SJCRH30 (cell line): ENCODE measurements around the gene SPINK1. TPM values are rescaled to one million over a fixed set of nuclear protein-coding genes. Genes with fewer than 3 reads are reported as not detected.
A peak's percentile ranks its signal among the peaks of the same experiment; 100 is the strongest.
"Not testable (repeated sequence)": the region's sequence is repeated elsewhere in the genome, so short reads cannot be mapped to it uniquely, and the experiment has no call there.

Experiments
- DNase-seq, 2 experiments: peaks; one replicate each; pipeline ENCODE4 v3.0.0-alpha.2; 2015 to 2020
- H3K27ac ChIP-seq: fragments of 250-450 bp; sonication (Bioruptor Pico); 2 replicates; pipeline ENCODE4 v1.5.1; 2020; ENCODE audit warnings: mild to moderate bottlenecking, moderate library complexity
- H3K27me3 ChIP-seq: fragments of 250-450 bp; sonication (Bioruptor Pico); 2 replicates; pipeline ENCODE4 v1.5.1; 2020; ENCODE audit warnings: mild to moderate bottlenecking, moderate library complexity
- H3K36me3 ChIP-seq: fragments of 250-450 bp; sonication (Bioruptor Pico); 2 replicates; pipeline ENCODE4 v1.5.1; 2020; ENCODE audit warnings: mild to moderate bottlenecking, moderate library complexity
- H3K4me1 ChIP-seq: fragments of 250-450 bp; sonication (Bioruptor Pico); 2 replicates; pipeline ENCODE4 v1.5.1; 2020; ENCODE audit warnings: mild to moderate bottlenecking, moderate library complexity
- H3K4me3 ChIP-seq: fragments of 250-450 bp; sonication (Bioruptor Pico); 2 replicates; pipeline ENCODE4 v1.5.1; 2020; ENCODE audit warnings: mild to moderate bottlenecking, moderate library complexity
- H3K9me3 ChIP-seq: fragments of 250-450 bp; sonication (Bioruptor Pico); replicated peaks from 2 replicates; pipeline ENCODE4 v1.5.1; 2020; ENCODE audit warnings: mild to moderate bottlenecking, moderate library complexity
- total RNA-seq: library from RNA; depleted of rRNA; stranded (reverse); fragments of >200 nt; shearing (Covaris generic); gene quantifications from 2 replicates; pipeline ENCODE4 v1.2.3, GENCODE V29; 2014; rRNA removed

Gene SPINK1
- total RNA-seq: not detected in 2 replicates

GRCh38 chr5:147831465-147831864 lies at the start of gene SPINK1:
SPINK1 (minus strand) TSS chr5:147831671; CDS start chr5:147831577, 94 bp downstream.
- H3K27me3 ChIP-seq: no peaks in the 10 kb centered on the region
- H3K27ac ChIP-seq: no peak within 1 kb of the TSS
- H3K4me3 ChIP-seq: no peak within 1 kb of the TSS
- H3K36me3 ChIP-seq: no peaks in the 10 kb centered on the region
- no peak for DNase-seq
- H3K9me3 ChIP-seq: no peaks in the 10 kb centered on the region
- 0 out of 2 replicates have a peak, but pooled peaks cover 2% of the 10 kb centered on the region for H3K4me1 ChIP-seq

GRCh38 chr5:147880487-147880886 lies 49.0 kb upstream of the SPINK1 start:
- Histone ChIP-seq H3K27me3 (peaks cover 6% of the 10 kb centered on the region; the same call in 1 of the 2 replicates), H3K27ac (no peak overlapping the region), H3K36me3 (no peaks in the 10 kb centered on the region)

GRCh38 chr5:147879784-147880183 lies 48.3 kb upstream of the SPINK1 start:
- H3K36me3 ChIP-seq: no peaks in the 10 kb centered on the region
- H3K27ac ChIP-seq: no peak overlapping the region
- H3K9me3 ChIP-seq: no peaks in the 10 kb centered on the region
- DNase-seq: no peak
- no peaks in the 10 kb centered on the region for H3K4me1 ChIP-seq
- H3K27me3 ChIP-seq: peaks cover 6% of the 10 kb centered on the region; the same call in 1 of the 2 replicates
- no peak overlapping the region for H3K4me3 ChIP-seq

More at GRCh38 chr5:147880487-147880886, 49.0 kb upstream of the SPINK1 start:
- no peak for DNase-seq
- Histone ChIP-seq H3K4me3 (no peak overlapping the region), H3K9me3 (no peaks in the 10 kb centered on the region), H3K4me1 (no peaks in the 10 kb centered on the region)

GRCh38 chr5:147878066-147878759 lies 46.7 kb upstream of the SPINK1 start, which contains the start of gene SCGB3A2:
SCGB3A2 (plus strand) TSS chr5:147878711; CDS start chr5:147878804, 93 bp downstream.
- no peaks in the 10 kb centered on the region for H3K9me3 ChIP-seq
- H3K27ac ChIP-seq: no peak within 1 kb of the TSS
- no peak within 1 kb of the TSS for H3K4me3 ChIP-seq
- H3K27me3 ChIP-seq: peaks cover 6% of the 10 kb centered on the region; the same call in 1 of the 2 replicates
- no peaks in the 10 kb centered on the region for H3K36me3 ChIP-seq
- no peak for DNase-seq
- H3K4me1 ChIP-seq: no peaks in the 10 kb centered on the region

- H3K4me3 ChIP-seq: no peak overlapping the region
- no peaks in the 10 kb centered on the region for H3K36me3 ChIP-seq
- no peak overlapping the region for H3K27ac ChIP-seq
- peaks cover 6% of the 10 kb centered on the region; the same call in 1 of the 2 replicates for H3K27me3 ChIP-seq
- no peaks in the 10 kb centered on the region for H3K9me3 ChIP-seq
- no peaks in the 10 kb centered on the region for H3K4me1 ChIP-seq
- no peak for DNase-seq
Measured at GRCh38 chr5:147876626-147877025, 45.2 kb upstream of the SPINK1 start.

GRCh38 chr5:147876141-147876540 lies 44.7 kb upstream of the SPINK1 start:
- peaks cover 6% of the 10 kb centered on the region; the same call in 1 of the 2 replicates for H3K27me3 ChIP-seq
- no peaks in the 10 kb centered on the region for H3K36me3 ChIP-seq
- H3K9me3 ChIP-seq: no peaks in the 10 kb centered on the region
- no peak overlapping the region for H3K27ac ChIP-seq
- no peak overlapping the region for H3K4me3 ChIP-seq
- DNase-seq: no peak
- H3K4me1 ChIP-seq: no peaks in the 10 kb centered on the region

GRCh38 chr5:147874910-147875367 lies 43.5 kb upstream of the SPINK1 start:
- Histone ChIP-seq H3K4me3 (no peak overlapping the region), H3K9me3 (no peaks in the 10 kb centered on the region), H3K4me1 (no peaks in the 10 kb centered on the region), H3K27me3 (peaks cover 6% of the 10 kb centered on the region; the same call in 1 of the 2 replicates), H3K27ac (no peak overlapping the region), H3K36me3 (no peaks in the 10 kb centered on the region)
- DNase-seq: no peak

- H3K9me3 ChIP-seq, DNase-seq, H3K27ac ChIP-seq, H3K27me3 ChIP-seq, H3K36me3 ChIP-seq, H3K4me3 ChIP-seq, H3K4me1 ChIP-seq: not testable (repeated sequence)
Measured at GRCh38 chr5:147874118-147874875, 42.8 kb upstream of the SPINK1 start.

GRCh38 chr5:147872744-147873435 lies 41.4 kb upstream of the SPINK1 start:
- DNase-seq, H3K36me3 ChIP-seq, H3K4me1 ChIP-seq: not testable (repeated sequence)

GRCh38 chr5:147871980-147872549 lies 40.6 kb upstream of the SPINK1 start:
- H3K4me1 ChIP-seq, H3K4me3 ChIP-seq, DNase-seq, H3K36me3 ChIP-seq, H3K9me3 ChIP-seq, H3K27me3 ChIP-seq, H3K27ac ChIP-seq: not testable (repeated sequence)

More at GRCh38 chr5:147872744-147873435, 41.4 kb upstream of the SPINK1 start:
- not testable (repeated sequence) for H3K4me3 ChIP-seq, H3K9me3 ChIP-seq, H3K27me3 ChIP-seq, H3K27ac ChIP-seq

GRCh38 chr5:147869892-147870291 lies 38.4 kb upstream of the SPINK1 start:
- H3K4me3 ChIP-seq, H3K27me3 ChIP-seq, H3K27ac ChIP-seq, DNase-seq, H3K9me3 ChIP-seq, H3K36me3 ChIP-seq, H3K4me1 ChIP-seq: not testable (repeated sequence)

GRCh38 chr5:147869112-147869511 lies 37.6 kb upstream of the SPINK1 start:
- DNase-seq: no peak
- Histone ChIP-seq H3K36me3 (no peaks in the 10 kb centered on the region), H3K4me1 (no peaks in the 10 kb centered on the region), H3K27ac (no peak overlapping the region), H3K27me3 (no peaks in the 10 kb centered on the region), H3K4me3 (no peak overlapping the region), H3K9me3 (no peaks in the 10 kb centered on the region)

- H3K4me3 ChIP-seq: no peak overlapping the region
- H3K27me3 ChIP-seq: no peaks in the 10 kb centered on the region
- peaks cover 9% of the 10 kb centered on the region for H3K4me1 ChIP-seq
- no peaks in the 10 kb centered on the region for H3K36me3 ChIP-seq
- peak in 1 of 2 experiments; percentile 57 for DNase-seq
- H3K9me3 ChIP-seq: no peaks in the 10 kb centered on the region
- H3K27ac ChIP-seq: no peak overlapping the region
Measured at GRCh38 chr5:147863454-147864158, 32.1 kb upstream of the SPINK1 start.

- H3K27me3 ChIP-seq: no peaks in the 10 kb centered on the region
Measured at GRCh38 chr5:147860641-147861025, 29.2 kb upstream of the SPINK1 start.

More at GRCh38 chr5:147860641-147861025, 29.2 kb upstream of the SPINK1 start:
- Histone ChIP-seq H3K9me3 (no peaks in the 10 kb centered on the region), H3K27ac (no peak overlapping the region), H3K4me3 (no peak overlapping the region), H3K36me3 (no peaks in the 10 kb centered on the region), H3K4me1 (peaks cover 12% of the 10 kb centered on the region)
- DNase-seq: no peak
